Neuronal stem cell (in vitro differentiated cells): ENCODE results near the gene HSPA4L.

ENCODE experiments used
- DNase-seq: peaks from one replicate; pipeline ENCODE4 v3.0.0-alpha.2; 2013; ENCODE audit warnings: low spot score
- H2AFZ ChIP-seq: one replicate; pipeline ENCODE4 v1.6.1; 2013; ENCODE audit warnings: mild to moderate bottlenecking, low read length, inconsistent platforms
- H2AK5ac ChIP-seq: 2 replicates; pipeline ENCODE4 v1.6.1; 2013; ENCODE audit warnings: low read depth, mild to moderate bottlenecking, inconsistent platforms, low read length, moderate library complexity, mixed read lengths
- H2BK120ac ChIP-seq: 2 replicates; pipeline ENCODE4 v1.6.1; 2013; ENCODE audit warnings: low read depth, mild to moderate bottlenecking, inconsistent platforms, low read length, moderate library complexity, mixed read lengths
- H2BK12ac ChIP-seq: one replicate; pipeline ENCODE4 v1.6.1; 2013; ENCODE audit warnings: low read length, inconsistent platforms
- H2BK15ac ChIP-seq: 2 replicates; pipeline ENCODE4 v1.6.1; 2013; ENCODE audit warnings: mild to moderate bottlenecking, low read length, inconsistent platforms, mixed read lengths
- H2BK5ac ChIP-seq: one replicate; pipeline ENCODE4 v1.6.1; 2013; ENCODE audit warnings: inconsistent platforms, mild to moderate bottlenecking, low read length, moderate library complexity
- H3K14ac ChIP-seq: one replicate; pipeline ENCODE4 v1.6.1; 2013; ENCODE audit warnings: low read length, inconsistent platforms
- H3K18ac ChIP-seq: 2 replicates; pipeline ENCODE4 v1.6.1; 2013; ENCODE audit warnings: low read length, inconsistent platforms
- H3K23ac ChIP-seq: 2 replicates; pipeline ENCODE4 v1.6.1; 2013; ENCODE audit warnings: low read depth, mild to moderate bottlenecking, mixed read lengths, low read length, inconsistent platforms; ENCODE audit not compliant: poor library complexity
- H3K27ac ChIP-seq: replicated peaks from 3 replicates; pipeline ENCODE4 v1.5.1; 2013; ENCODE audit warnings: low read length, inconsistent platforms
- H3K27me3 ChIP-seq, 3 experiments: 2 replicates each; pipeline ENCODE4 v1.6.1; 2013; ENCODE audit warnings: low read length in 3 of 3, mild to moderate bottlenecking in 2 of 3, inconsistent platforms in 1 of 3, low read depth in 1 of 3, mixed read lengths in 1 of 3, moderate library complexity in 1 of 3; ENCODE audit not compliant: control insufficient read depth in 3 of 3, insufficient read depth in 3 of 3
- H3K36me3 ChIP-seq, 2 donors: replicated peaks in 1 of 2; 2 replicates each; pipeline ENCODE4 v1.6.1; 2013; ENCODE audit warnings: low read length in 2 of 2; ENCODE audit not compliant: control insufficient read depth in 2 of 2, insufficient read depth in 2 of 2
- H3K4ac ChIP-seq: 2 replicates; pipeline ENCODE4 v1.6.1; 2013; ENCODE audit warnings: inconsistent platforms, mild to moderate bottlenecking, low read length, moderate library complexity
- H3K4me1 ChIP-seq, 2 donors: 1 replicate in 1 of 2; 2 replicates in 1 of 2; pipeline ENCODE4 v1.6.1; 2013; ENCODE audit warnings: low read length in 2 of 2, low read depth in 1 of 2; ENCODE audit not compliant: control insufficient read depth in 2 of 2, insufficient read depth in 1 of 2
- H3K4me2 ChIP-seq: one replicate; pipeline ENCODE4 v1.6.1; 2013; ENCODE audit warnings: mild to moderate bottlenecking, low read length, inconsistent platforms; ENCODE audit not compliant: insufficient read depth, poor library complexity, severe bottlenecking
- H3K4me3 ChIP-seq, 2 donors: 2 replicates each; pipeline ENCODE4 v1.5.1; 2013; ENCODE audit warnings: low read length in 2 of 2, mild to moderate bottlenecking in 2 of 2, inconsistent platforms in 1 of 2, moderate library complexity in 1 of 2
- H3K79me1 ChIP-seq: one replicate; pipeline ENCODE4 v1.6.1; 2013; ENCODE audit warnings: low read depth, mild to moderate bottlenecking, inconsistent platforms, low read length, moderate library complexity
- H3K9ac ChIP-seq: one replicate; pipeline ENCODE4 v1.6.1; 2013; ENCODE audit warnings: mild to moderate bottlenecking, low read depth, low read length, inconsistent platforms; ENCODE audit not compliant: poor library complexity
- H3K9me3 ChIP-seq, 2 donors: replicated peaks in 1 of 2; 2 replicates each; pipeline versions ENCODE3 to v1.6.1; 2013; ENCODE audit warnings: low read length in 2 of 2, mild to moderate bottlenecking in 2 of 2, inconsistent platforms in 1 of 2, low read depth in 1 of 2, mixed read lengths in 1 of 2, moderate library complexity in 1 of 2; ENCODE audit not compliant: control insufficient read depth in 2 of 2, insufficient read depth in 1 of 2
- H4K8ac ChIP-seq: one replicate; pipeline ENCODE4 v1.6.1; 2013; ENCODE audit warnings: low read depth, mild to moderate bottlenecking, inconsistent platforms, low read length, moderate library complexity
- H4K91ac ChIP-seq: one replicate; pipeline ENCODE4 v1.6.1; 2013; ENCODE audit warnings: low read length, low read depth, mild to moderate bottlenecking, inconsistent platforms; ENCODE audit not compliant: poor library complexity
- WGBS, 2 donors: extraction: QIAGEN DNeasy Blood & Tissue Kit; methylation state at CpG; one replicate each; pipeline ENCODE4 v1.1.7; 2013; ENCODE audit warnings: missing lambda C conversion rate in 2 of 2, mixed read lengths in 1 of 2; ENCODE audit not compliant: insufficient read length in 2 of 2, insufficient replicate concordance in 1 of 2; ENCODE audit errors: extremely low coverage in 2 of 2; 5-methylcytosine and 5-hydroxymethylcytosine counted together

Gene HSPA4L

DNA sequence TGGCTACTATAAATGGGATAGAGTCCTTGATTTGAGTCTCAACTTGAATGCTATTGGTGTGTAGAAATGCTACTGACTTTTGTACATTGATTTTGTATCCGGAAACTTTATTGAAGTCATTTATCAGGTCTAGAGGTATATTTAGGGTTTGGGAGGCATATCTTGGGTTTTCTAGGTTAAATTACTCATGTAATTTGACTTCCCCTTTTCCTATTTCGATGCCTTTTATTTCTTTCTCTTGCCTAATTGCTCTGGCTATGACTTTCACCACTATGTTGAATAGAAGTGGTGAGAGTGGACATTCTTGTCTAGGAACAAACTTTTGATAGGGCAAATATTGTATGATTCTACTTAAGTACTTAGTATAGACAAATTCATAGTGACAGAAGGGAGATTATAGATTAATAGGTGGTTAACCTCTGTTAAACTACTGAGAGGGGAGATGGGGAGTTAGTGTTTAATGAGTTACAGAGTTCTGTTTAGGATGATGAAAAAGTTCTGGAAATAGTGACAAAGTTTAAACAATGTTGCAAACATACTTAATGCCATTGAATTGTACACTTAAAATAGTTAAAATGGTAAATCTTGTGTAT, 22.8 kb upstream of the HSPA4L start:
- WGBS, 2 donors = no CpG with 5 or more reads among the region's 2 CpGs
- Histone ChIP-seq H3K79me1 (no peaks in the 10 kb centered on the region), H3K14ac (no peak overlapping the region), H2BK120ac (no peak overlapping the region), H2BK12ac (no peak overlapping the region), H3K4me1 (no peaks in the 10 kb centered on the region), H3K18ac (no peak overlapping the region), H3K4me2 (no peak overlapping the region), H3K4me3 (no peak overlapping the region), H3K23ac (no peak overlapping the region), H3K27me3 (no peaks in the 10 kb centered on the region), H2AFZ (no peak overlapping the region), H2BK15ac (no peak overlapping the region), H3K27ac (no peak overlapping the region), H3K9ac (no peak overlapping the region), H3K9me3 (peaks cover 0 to 6% of the 10 kb centered on the region in 2 donors), H2BK5ac (no peak overlapping the region), H4K8ac (no peak overlapping the region), H2AK5ac (no peak overlapping the region), H3K36me3 (no peaks in the 10 kb centered on the region), H3K4ac (no peak overlapping the region), H4K91ac (no peak overlapping the region)
- DNase-seq = no peak

DNA sequence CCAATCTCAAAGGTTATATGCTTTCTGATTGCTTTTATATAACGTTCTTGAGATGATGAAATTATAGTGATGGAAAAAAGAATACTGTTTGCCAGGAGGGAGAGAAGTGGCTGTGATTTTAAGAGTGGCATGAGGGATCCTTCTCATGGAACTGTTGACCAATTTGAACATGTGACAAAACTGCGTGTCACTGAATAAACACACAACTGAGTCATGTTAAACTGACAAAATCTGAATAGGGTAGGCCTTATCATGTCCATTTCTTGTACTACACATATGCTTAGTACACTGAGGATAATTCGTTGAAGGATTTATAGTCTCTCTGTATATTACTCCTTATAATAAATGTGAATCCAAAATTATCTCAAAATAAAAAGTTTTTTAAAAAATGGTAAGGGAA, 22.2 kb upstream of the HSPA4L start:
- Histone ChIP-seq H3K9ac (no peak overlapping the region), H4K91ac (no peak overlapping the region), H2BK5ac (no peak overlapping the region), H3K4me1 (no peaks in the 10 kb centered on the region), H3K23ac (no peak overlapping the region), H3K4ac (no peak overlapping the region), H3K4me3 (no peak overlapping the region), H3K79me1 (no peaks in the 10 kb centered on the region), H2BK12ac (no peak overlapping the region), H3K18ac (no peak overlapping the region), H3K27me3 (no peaks in the 10 kb centered on the region), H2AFZ (no peak overlapping the region), H3K14ac (no peak overlapping the region), H3K4me2 (no peak overlapping the region), H3K9me3 (peaks cover 0 to 6% of the 10 kb centered on the region in 2 donors), H2AK5ac (no peak overlapping the region), H3K27ac (no peak overlapping the region), H2BK15ac (no peak overlapping the region), H2BK120ac (no peak overlapping the region), H4K8ac (no peak overlapping the region), H3K36me3 (no peaks in the 10 kb centered on the region)
- no CpG with 5 or more reads among the region's 3 CpGs for WGBS, 2 donors
- no peak for DNase-seq

GRCh38 chr4:127771535-127772275, 10.4 kb upstream of the HSPA4L start:
- Histone ChIP-seq H3K9me3 (no peaks in the 10 kb centered on the region), H3K4me3 (no peak overlapping the region), H3K14ac (no peak overlapping the region), H2BK5ac (no peak overlapping the region), H2BK12ac (no peak overlapping the region), H4K8ac (no peak overlapping the region), H3K4me2 (no peak overlapping the region), H3K36me3 (no peaks in the 10 kb centered on the region), H2BK15ac (no peak overlapping the region), H2AK5ac (no peak overlapping the region), H2BK120ac (no peak overlapping the region), H3K9ac (no peak overlapping the region), H2AFZ (no peak overlapping the region), H3K27me3 (no peaks in the 10 kb centered on the region), H3K23ac (no peak overlapping the region), H3K79me1 (no peaks in the 10 kb centered on the region), H3K18ac (no peak overlapping the region), H4K91ac (no peak overlapping the region), H3K27ac (no peak overlapping the region), H3K4me1 (no peaks in the 10 kb centered on the region), H3K4ac (no peak overlapping the region)
- no CpG with 5 or more reads among the region's 4 CpGs for WGBS, 2 donors
- DNase-seq = no peak

DNA sequence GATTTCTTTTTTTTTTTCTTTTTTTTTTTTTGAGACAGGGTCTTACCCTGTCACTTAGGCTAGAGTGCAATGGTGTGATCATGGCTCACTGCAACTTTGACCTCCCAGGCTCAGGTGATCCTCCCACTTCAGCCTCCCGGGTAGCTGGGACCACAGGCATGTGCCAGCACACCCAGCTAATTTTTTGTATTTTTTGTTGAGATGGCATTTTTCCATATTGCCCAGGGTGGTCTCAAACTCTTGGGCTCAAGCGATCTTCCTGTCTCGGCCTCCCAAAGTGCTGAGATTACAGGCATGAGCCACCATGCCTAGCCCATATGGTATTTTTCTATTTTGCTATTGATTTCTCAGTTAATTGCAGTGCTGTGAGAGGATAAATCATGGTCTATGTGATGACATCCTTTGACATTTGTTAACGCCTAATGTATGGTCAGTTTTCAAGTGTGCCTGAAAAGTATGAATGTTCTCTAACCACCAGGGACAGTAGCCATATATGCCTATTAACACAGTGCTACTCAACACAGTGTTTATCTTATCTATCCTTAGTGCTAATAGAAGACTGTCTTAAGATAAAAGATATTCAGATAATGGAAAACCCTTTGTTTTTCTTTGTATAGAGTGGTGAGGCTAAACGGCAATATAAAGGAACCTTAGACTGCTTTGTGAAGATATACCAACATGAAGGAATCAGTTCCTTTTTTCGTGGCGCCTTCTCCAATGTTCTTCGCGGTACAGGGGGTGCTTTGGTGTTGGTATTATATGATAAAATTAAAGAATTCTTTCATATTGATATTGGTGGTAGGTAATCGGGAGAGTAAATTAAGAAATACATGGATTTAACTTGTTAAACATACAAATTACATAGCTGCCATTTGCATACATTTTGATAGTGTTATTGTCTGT, 9.1 kb upstream of the HSPA4L start:
- Histone ChIP-seq H2BK5ac (no peak overlapping the region), H3K9ac (no peak overlapping the region), H3K4ac (no peak overlapping the region), H2BK120ac (no peak overlapping the region), H2AFZ (no peak overlapping the region), H3K27ac (no peak overlapping the region), H3K27me3 (no peaks in the 10 kb centered on the region), H3K4me3 (no peak overlapping the region), H3K18ac (no peak overlapping the region), H3K79me1 (no peaks in the 10 kb centered on the region), H3K9me3 (no peaks in the 10 kb centered on the region), H2BK15ac (no peak overlapping the region), H3K36me3 (no peaks in the 10 kb centered on the region), H2AK5ac (no peak overlapping the region), H4K91ac (no peak overlapping the region), H4K8ac (no peak overlapping the region), H2BK12ac (no peak overlapping the region), H3K14ac (no peak overlapping the region), H3K4me1 (peaks cover under 1 to 3% of the 10 kb centered on the region in 2 donors), H3K23ac (no peak overlapping the region), H3K4me2 (no peak overlapping the region)
- WGBS, 2 donors = no CpG with 5 or more reads among the region's 10 CpGs
- no peak for DNase-seq
